IMR-90 (cell line): ENCODE data around the gene CLUH. TPM values are rescaled to one million over a fixed set of nuclear protein-coding genes. Genes with fewer than 3 reads are reported as not detected.

ENCODE experiments used
- ATAC-seq: fragments of 200-7000 bp; cut with Tn5 transposase; 2 replicates; pipeline ENCODE4 v1.9.1; 2020; ENCODE audit warnings: low read depth, mild to moderate bottlenecking, moderate library complexity
- BruUV-seq: library from RNA; stranded (reverse); fragments of 400-500 nt; replicated peaks from 2 replicates; lab custom pipeline; 2021; lab: Mats Ljungman, UMichigan
- CTCF ChIA-PET: fragments of 300-600 bp; formaldehyde crosslinking; extraction: SDS; loops from one replicate; lab custom pipeline; 2021; ENCODE audit warnings: antibody characterized with exemption; lab: Yijun Ruan, JAX
- POLR2A ChIA-PET: fragments of 300-600 bp; sonication (Branson Sonifier 250); formaldehyde crosslinking; loops from one replicate; lab custom pipeline; 2022; ENCODE audit warnings: antibody characterized with exemption; ENCODE audit not compliant: unreplicated experiment; lab: Charles Lee
- DNase-seq: peaks from one replicate; pipeline ENCODE4 v3.0.0; 2013
- H2AFZ ChIP-seq: replicated peaks from 2 replicates; pipeline ENCODE3; 2013; ENCODE audit warnings: low read length, mild to moderate bottlenecking; ENCODE audit not compliant: poor library complexity
- H2AK5ac ChIP-seq: 2 replicates; pipeline ENCODE4 v1.6.1; 2013; ENCODE audit warnings: low read depth, low read length, inconsistent platforms
- H2AK9ac ChIP-seq: replicated peaks from 2 replicates; pipeline ENCODE3; 2013; ENCODE audit warnings: mild to moderate bottlenecking, low read depth, low read length, moderate library complexity; ENCODE audit not compliant: poor library complexity
- H2BK120ac ChIP-seq: 2 replicates; pipeline ENCODE4 v1.6.1; 2013; ENCODE audit warnings: low read depth, low read length, inconsistent platforms
- H2BK15ac ChIP-seq: 3 replicates; pipeline ENCODE4 v1.6.1; 2013; ENCODE audit warnings: low read depth, low read length, inconsistent platforms
- H2BK20ac ChIP-seq: 2 replicates; pipeline ENCODE4 v1.6.1; 2013; ENCODE audit warnings: low read depth, mild to moderate bottlenecking, inconsistent platforms, low read length, moderate library complexity
- H2BK5ac ChIP-seq: 2 replicates; pipeline ENCODE4 v1.6.1; 2013; ENCODE audit warnings: mild to moderate bottlenecking, low read depth, low read length, inconsistent platforms; ENCODE audit not compliant: poor library complexity, severe bottlenecking
- H3K14ac ChIP-seq: replicated peaks from 2 replicates; pipeline ENCODE4 v1.6.1; 2013; ENCODE audit warnings: low read depth, low read length, inconsistent platforms
- H3K18ac ChIP-seq: 2 replicates; pipeline ENCODE4 v1.6.1; 2013; ENCODE audit warnings: low read depth, low read length, control low read depth
- H3K23ac ChIP-seq: 2 replicates; pipeline ENCODE4 v1.6.1; 2013; ENCODE audit warnings: low read depth, low read length, inconsistent platforms
- H3K27ac ChIP-seq: 2 replicates; pipeline ENCODE4 v1.5.1; 2013; ENCODE audit warnings: mild to moderate bottlenecking, control low read depth, low read length; ENCODE audit not compliant: insufficient read depth
- H3K27me3 ChIP-seq: 2 replicates; pipeline ENCODE4 v1.6.1; 2013; ENCODE audit warnings: low read length; ENCODE audit not compliant: control insufficient read depth, insufficient read depth
- H3K36me3 ChIP-seq: 2 replicates; pipeline ENCODE4 v1.6.1; 2013; ENCODE audit warnings: low read length, mixed read lengths; ENCODE audit not compliant: control insufficient read depth, insufficient read depth
- H3K4ac ChIP-seq: 2 replicates; pipeline ENCODE4 v1.6.1; 2013; ENCODE audit warnings: low read depth, low read length, inconsistent platforms
- H3K4me1 ChIP-seq: 2 replicates; pipeline ENCODE4 v1.6.1; 2013; ENCODE audit warnings: low read length, mixed read lengths; ENCODE audit not compliant: control insufficient read depth, insufficient read depth
- H3K4me2 ChIP-seq: 2 replicates; pipeline ENCODE4 v1.6.1; 2013; ENCODE audit warnings: low read depth, mild to moderate bottlenecking, control low read depth, low read length, moderate library complexity
- H3K4me3 ChIP-seq: 2 replicates; pipeline ENCODE4 v1.5.1; 2013; ENCODE audit warnings: low read depth, mild to moderate bottlenecking, control low read depth, low read length, moderate library complexity; ENCODE audit not compliant: insufficient read depth
- H3K56ac ChIP-seq: 2 replicates; pipeline ENCODE4 v1.6.1; 2013; ENCODE audit warnings: low read length, inconsistent platforms; ENCODE audit not compliant: insufficient read depth; ENCODE audit errors: extremely low read depth
- H3K79me1 ChIP-seq, 2 experiments: 2 replicates each; pipeline ENCODE4 v1.6.1; 2013; ENCODE audit warnings: low read length in 2 of 2, inconsistent platforms in 1 of 2, low read depth in 1 of 2
- H3K9ac ChIP-seq: 2 replicates; pipeline ENCODE4 v1.6.1; 2013; ENCODE audit warnings: low read depth, low read length, control low read depth
- H3K9me1 ChIP-seq: 2 replicates; pipeline ENCODE4 v1.6.1; 2013; ENCODE audit warnings: low read length, inconsistent platforms; ENCODE audit not compliant: insufficient read depth
- H3K9me3 ChIP-seq: 2 replicates; pipeline ENCODE4 v1.6.1; 2013; ENCODE audit warnings: low read length; ENCODE audit not compliant: control insufficient read depth, insufficient read depth
- H4K20me1 ChIP-seq: 2 replicates; pipeline ENCODE4 v1.6.1; 2013; ENCODE audit warnings: low read length, inconsistent platforms; ENCODE audit not compliant: insufficient read depth
- H4K5ac ChIP-seq: 2 replicates; pipeline ENCODE4 v1.6.1; 2013; ENCODE audit warnings: mild to moderate bottlenecking, low read depth, low read length, control low read depth
- H4K8ac ChIP-seq, 2 experiments: 2 replicates each; pipeline ENCODE4 v1.6.1; 2013; ENCODE audit warnings: low read depth in 2 of 2, low read length in 2 of 2, control low read depth in 1 of 2, inconsistent platforms in 1 of 2
- H4K91ac ChIP-seq: 2 replicates; pipeline ENCODE4 v1.6.1; 2013; ENCODE audit warnings: low read depth, low read length, inconsistent platforms; ENCODE audit not compliant: insufficient read depth
- CEBPB ChIP-seq: IDR thresholded peaks from 2 replicates; pipeline ENCODE4 v1.6.1; 2012; ENCODE audit warnings: low read depth, low read length, improper control_type of control experiment
- CHD1 ChIP-seq: IDR thresholded peaks from 2 replicates; pipeline ENCODE4 v1.6.1; 2012; ENCODE audit warnings: low read depth, low read length, improper control_type of control experiment
- FOS ChIP-seq: fragments of 150-350 bp; IDR thresholded peaks from 2 replicates; pipeline ENCODE4 v1.6.1; 2016; ENCODE audit warnings: low read depth, low read length
- MAFK ChIP-seq: IDR thresholded peaks from 2 replicates; pipeline ENCODE4 v1.6.1; 2012; ENCODE audit warnings: low read depth, low read length, improper control_type of control experiment
- MXI1 ChIP-seq: IDR thresholded peaks from 2 replicates; pipeline ENCODE4 v1.6.1; 2012; ENCODE audit warnings: low read depth, mild to moderate bottlenecking, low read length, moderate library complexity, borderline replicate concordance
- NFE2L2 ChIP-seq: fragments of 150-350 bp; IDR thresholded peaks from 2 replicates; pipeline ENCODE4 v1.6.1; 2016; ENCODE audit warnings: low read depth, mild to moderate bottlenecking, low read length
- POLR2A ChIP-seq: IDR thresholded peaks from 2 replicates; pipeline ENCODE4 v1.6.1; 2012; ENCODE audit warnings: mild to moderate bottlenecking, low read depth, low read length
- RAD21 ChIP-seq: IDR thresholded peaks from 2 replicates; pipeline ENCODE4 v1.6.1; 2012; ENCODE audit warnings: low read length, improper control_type of control experiment
- WGBS, 2 experiments: methylation state at CpG; one replicate each; pipeline versions ENCODE4 v1.1.5 to v1.1.7; 2013; ENCODE audit warnings: missing lambda C conversion rate in 2 of 2; ENCODE audit not compliant: insufficient read length in 1 of 2; ENCODE audit errors: extremely low coverage in 2 of 2; 5-methylcytosine and 5-hydroxymethylcytosine counted together
- dilution Hi-C: fragments of 300-500 bp; cut with HindIII; formaldehyde crosslinking; loops from one replicate; pipeline ENCODE4 v1.14.3; 2018; ENCODE audit warnings: low sequenced_read_pairs; ENCODE audit not compliant: unreplicated experiment
- in situ Hi-C: fragments of 300-500 bp; cut with MboI; formaldehyde crosslinking; loops from 3 replicates; pipeline ENCODE4 v1.14.3; 2019; ENCODE audit warnings: low sequenced_read_pairs, inconsistent platforms, mixed read lengths
- intact Hi-C: fragments of 100-400 bp; cut with micrococcal nuclease; formaldehyde crosslinking; loops from 2 replicates; pipeline ENCODE4 v1.10.0; 2022
- polyA plus RNA-seq, 3 experiments: library from polyadenylated mRNA; depleted of rRNA; stranded (reverse); fragments of >200 nt; gene quantifications; 2 replicates each; pipeline ENCODE4 v1.2.3, GENCODE V29; 2012; ENCODE audit warnings: low replicate concordance in 1 of 3
- total RNA-seq: library from RNA; depleted of rRNA; stranded (reverse); fragments of >200 nt; gene quantifications from 2 replicates; pipeline ENCODE4 v1.2.3, GENCODE V29; 2012
- TF ChIP-seq, protein P1 (sequence below): conservative IDR thresholded peaks from 2 replicates; pipeline ENCODE4 v1.5.1; 2012; ENCODE audit warnings: mild to moderate bottlenecking, low read depth, low read length, improper control_type of control experiment
- TF ChIP-seq, protein P2 (sequence below): fragments of 150-350 bp; IDR thresholded peaks from 2 replicates; pipeline ENCODE4 v1.6.1; 2016; ENCODE audit warnings: low read depth, mild to moderate bottlenecking, low read length, moderate library complexity, borderline replicate concordance

The CLUH gene
- total and polyA plus RNA-seq, 2 of the 4 experiments (the other 2 are of a cell fraction): 12.9 to 42.0 TPM

DNA sequence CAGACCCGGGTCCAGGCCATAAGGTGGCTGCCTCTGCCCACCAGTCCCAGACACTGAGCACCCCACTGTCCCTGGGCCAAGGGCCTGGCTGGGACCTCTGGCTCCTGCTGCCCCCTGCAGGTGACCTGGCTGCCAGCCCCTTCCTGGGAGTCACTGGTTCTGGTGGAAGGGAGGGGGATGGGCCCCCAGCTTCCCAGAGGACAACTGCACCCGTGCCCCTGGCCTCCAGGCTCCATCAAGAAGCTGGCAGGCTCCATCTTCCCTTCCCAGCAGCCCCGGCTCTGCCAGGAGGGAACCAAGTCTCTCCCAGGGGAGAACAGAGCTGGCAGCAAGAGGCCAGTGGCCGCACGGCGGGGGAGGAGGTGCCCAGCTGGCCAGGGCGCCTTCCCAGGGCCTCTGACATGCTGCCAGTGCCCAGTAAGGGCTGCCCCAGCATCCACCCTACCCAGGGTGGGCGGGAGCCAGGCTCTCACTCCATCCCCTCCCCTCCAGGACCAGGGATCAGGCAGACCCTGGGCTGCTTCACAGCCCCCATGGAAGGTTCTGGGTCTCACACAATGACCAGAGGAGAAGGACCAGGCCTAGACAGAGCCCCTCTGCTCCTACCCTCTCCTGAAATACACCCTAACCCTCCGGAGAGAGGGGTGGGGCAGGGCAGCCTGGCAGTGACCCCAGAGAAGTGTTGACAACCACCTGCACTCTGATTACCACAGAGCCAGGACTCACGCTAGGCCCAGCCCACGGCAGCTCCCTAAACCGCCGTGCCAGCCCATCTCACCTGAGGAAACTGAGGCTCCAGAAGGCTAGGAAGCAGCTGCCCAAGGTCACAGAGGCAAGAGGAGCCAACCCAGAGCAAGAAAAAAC is 3.6 kb downstream of the CLUH start:
- DNase-seq (no peak), ATAC-seq (no peak)
- Histone ChIP-seq H3K36me3 (peaks cover 12% of the 10 kb centered on the region), H4K8ac (no peak overlapping the region), H3K27ac (no peak overlapping the region), H3K18ac (no peak overlapping the region), H3K9ac (no peak overlapping the region), H3K9me1 (peaks cover 22% of the 10 kb centered on the region), H2BK15ac (no peak overlapping the region), H2AK5ac (no peak overlapping the region), H2AK9ac (peak overlapping the region; percentile 69), H3K56ac (no peak overlapping the region), H3K14ac (no peak overlapping the region), H3K9me3 (no peaks in the 10 kb centered on the region), H3K4me2 (no peak overlapping the region), H2BK5ac (no peak overlapping the region), H2BK120ac (no peak overlapping the region), H3K4ac (no peak overlapping the region), H4K5ac (no peak overlapping the region), H4K91ac (no peak overlapping the region), H3K27me3 (no peaks in the 10 kb centered on the region), H2AFZ (no peak overlapping the region), H3K23ac (no peak overlapping the region; the same call in 1 of the 2 replicates), H3K4me3 (no peak overlapping the region), H3K4me1 (peaks cover 31% of the 10 kb centered on the region), H3K79me1 (peaks cover 11 to 84% of the 10 kb centered on the region in 2 experiments), H4K20me1 (peaks cover 79% of the 10 kb centered on the region), H2BK20ac (no peak overlapping the region)
- dilution Hi-C loops (no loop called here), intact Hi-C loops (no loop called here), in situ Hi-C loops (no loop called here)
- CTCF ChIA-PET: no interaction called here
- TF ChIP-seq RAD21 (peak; percentile 32; the same call in 1 of the 2 replicates), POLR2A (no peak), MXI1 (no peak), NFE2L2 (no peak), CHD1 (no peak), FOS (no peak), MAFK (no peak), CEBPB (no peak)
- TF ChIP-seq, protein P1, sequence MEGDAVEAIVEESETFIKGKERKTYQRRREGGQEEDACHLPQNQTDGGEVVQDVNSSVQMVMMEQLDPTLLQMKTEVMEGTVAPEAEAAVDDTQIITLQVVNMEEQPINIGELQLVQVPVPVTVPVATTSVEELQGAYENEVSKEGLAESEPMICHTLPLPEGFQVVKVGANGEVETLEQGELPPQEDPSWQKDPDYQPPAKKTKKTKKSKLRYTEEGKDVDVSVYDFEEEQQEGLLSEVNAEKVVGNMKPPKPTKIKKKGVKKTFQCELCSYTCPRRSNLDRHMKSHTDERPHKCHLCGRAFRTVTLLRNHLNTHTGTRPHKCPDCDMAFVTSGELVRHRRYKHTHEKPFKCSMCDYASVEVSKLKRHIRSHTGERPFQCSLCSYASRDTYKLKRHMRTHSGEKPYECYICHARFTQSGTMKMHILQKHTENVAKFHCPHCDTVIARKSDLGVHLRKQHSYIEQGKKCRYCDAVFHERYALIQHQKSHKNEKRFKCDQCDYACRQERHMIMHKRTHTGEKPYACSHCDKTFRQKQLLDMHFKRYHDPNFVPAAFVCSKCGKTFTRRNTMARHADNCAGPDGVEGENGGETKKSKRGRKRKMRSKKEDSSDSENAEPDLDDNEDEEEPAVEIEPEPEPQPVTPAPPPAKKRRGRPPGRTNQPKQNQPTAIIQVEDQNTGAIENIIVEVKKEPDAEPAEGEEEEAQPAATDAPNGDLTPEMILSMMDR: peak; percentile 33
- TF ChIP-seq, protein P2, sequence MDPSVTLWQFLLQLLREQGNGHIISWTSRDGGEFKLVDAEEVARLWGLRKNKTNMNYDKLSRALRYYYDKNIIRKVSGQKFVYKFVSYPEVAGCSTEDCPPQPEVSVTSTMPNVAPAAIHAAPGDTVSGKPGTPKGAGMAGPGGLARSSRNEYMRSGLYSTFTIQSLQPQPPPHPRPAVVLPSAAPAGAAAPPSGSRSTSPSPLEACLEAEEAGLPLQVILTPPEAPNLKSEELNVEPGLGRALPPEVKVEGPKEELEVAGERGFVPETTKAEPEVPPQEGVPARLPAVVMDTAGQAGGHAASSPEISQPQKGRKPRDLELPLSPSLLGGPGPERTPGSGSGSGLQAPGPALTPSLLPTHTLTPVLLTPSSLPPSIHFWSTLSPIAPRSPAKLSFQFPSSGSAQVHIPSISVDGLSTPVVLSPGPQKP: no peak
- BruUV-seq: no TSS peak
- no CpG with 5 or more reads among the region's 13 CpGs for WGBS, 2 experiments
- POLR2A ChIA-PET: no interaction called here
